SHP77 treated with DMSO at 0.1 percent for 48 hours (cell line): ENCODE measurements around the gene HYKK.
"Not testable (repeated sequence)": the region's sequence is repeated elsewhere in the genome, so short reads cannot be mapped to it uniquely, and the experiment has no call there.

Source experiments
- DNase-seq: peaks from one replicate; lab custom pipeline; 2025; lab: John Stamatoyannopoulos, UW

HYKK gene

DNA sequence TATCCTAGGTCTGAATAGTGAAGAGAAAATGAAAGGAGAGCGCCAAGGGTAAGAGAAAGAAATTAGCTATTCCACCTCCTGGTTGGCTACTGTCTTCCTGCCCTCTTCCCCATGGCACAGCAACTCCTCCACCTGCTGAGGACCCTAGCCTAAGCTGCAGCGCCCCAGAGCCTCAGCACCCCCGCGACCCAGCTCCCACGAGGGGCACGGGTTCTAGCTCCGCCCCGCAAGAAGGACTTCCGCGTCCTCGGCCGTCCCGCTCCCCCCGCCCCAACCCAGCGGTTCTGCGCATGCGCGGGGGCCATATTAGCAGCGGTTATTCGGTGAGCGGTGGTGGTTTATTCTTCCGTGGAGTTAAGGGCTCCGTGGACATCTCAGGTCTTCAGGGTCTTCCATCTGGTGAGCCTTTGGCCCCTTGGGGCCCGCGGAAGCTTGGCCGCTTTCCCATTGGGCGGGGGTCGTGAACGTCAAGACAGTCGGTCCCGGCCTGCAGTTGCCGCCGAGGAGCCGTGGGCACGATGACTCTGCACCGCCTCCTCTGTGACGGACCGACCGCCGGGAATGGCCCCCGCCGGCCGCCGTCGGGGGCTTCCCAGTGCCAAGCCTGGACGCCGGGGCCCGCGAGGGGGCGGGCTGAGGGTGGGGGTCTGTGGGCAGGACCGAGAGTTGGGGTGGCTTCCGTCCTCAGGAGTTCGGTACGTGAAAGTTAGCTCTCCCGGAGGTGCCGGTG is 32.9 kb downstream of the HYKK start, which contains the start of gene PSMA4:
PSMA4 (plus strand) TSS at position 304 of the 730 bp plus-strand sequence. CDS start 1,484 bp downstream, outside the sequence.
- peak; percentile 84 for DNase-seq

DNA sequence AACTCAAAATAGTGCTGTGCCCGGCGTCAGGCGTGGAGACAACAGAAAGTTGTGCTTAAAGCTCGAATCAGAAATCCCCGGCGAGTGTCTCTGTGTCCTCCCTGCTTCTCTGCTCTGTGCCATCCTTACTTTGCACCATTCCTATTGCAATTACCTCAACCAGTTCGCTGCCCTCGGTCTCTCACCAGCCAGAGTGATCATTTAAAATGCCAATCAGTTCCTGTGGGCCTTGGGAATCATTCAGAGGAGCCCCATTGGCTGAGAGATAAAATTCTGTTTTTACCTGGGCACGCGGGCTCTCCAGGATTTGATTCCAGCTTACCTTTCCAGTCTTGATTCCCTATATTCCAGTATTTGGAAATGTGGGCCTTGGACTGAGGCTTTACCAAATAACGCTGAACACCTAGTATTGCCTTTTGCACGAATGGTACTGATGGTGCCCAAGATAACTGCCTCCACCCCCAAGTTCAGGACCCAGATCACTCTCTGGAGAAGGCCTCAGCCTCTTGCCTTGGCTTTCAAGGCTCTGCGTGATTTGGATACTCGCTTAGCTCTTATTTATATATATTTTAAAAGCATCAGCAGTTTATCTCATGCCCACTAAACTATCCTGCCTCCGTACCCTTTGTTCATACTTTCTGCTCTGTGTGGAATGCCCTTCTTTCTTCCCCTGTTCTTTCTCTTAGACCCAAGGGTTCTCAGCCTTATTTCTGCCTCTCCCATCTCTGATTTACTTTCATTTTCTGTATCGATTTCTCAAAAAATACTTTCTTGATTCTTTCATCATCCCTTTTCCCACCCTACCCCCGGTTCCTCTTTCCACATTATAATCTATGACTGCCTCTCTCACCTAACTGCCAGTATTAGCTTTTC is 33.7 kb downstream of the HYKK start:
- DNase-seq = no peak

DNA sequence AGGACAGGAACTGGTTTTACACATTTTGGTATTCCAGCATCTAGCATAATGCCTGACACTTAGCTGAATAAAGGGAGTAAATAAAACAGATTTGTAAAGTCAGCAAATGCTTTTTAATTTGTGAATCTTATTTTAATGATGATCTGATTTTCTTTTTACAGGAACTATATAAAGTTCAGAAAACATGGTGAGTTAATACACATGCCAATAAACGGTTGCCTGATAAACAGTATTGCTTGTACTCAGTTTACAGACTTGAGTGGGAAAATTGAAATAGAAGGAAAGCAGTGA is 34.3 kb downstream of the HYKK start:
- no peak for DNase-seq

DNA sequence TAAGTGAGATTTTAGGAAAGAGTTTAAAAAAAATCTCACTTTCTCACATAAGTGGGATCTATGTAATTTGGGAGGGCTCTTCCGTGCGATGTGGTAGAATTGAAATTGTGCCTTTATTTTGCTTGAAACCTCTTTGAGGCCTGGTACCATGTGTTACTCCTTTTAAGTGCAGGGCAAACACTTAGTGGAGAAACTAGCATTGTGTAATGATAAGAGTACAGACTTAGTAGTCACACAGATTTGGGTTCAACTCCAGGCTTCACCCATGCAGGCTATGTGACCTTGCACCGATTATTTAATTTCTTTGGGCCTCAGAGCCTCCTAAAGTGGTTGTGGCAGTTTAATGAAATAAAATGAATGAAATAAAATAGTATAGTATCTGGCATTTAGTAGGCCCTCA is 35.3 kb downstream of the HYKK start:
- DNase-seq = no peak

DNA sequence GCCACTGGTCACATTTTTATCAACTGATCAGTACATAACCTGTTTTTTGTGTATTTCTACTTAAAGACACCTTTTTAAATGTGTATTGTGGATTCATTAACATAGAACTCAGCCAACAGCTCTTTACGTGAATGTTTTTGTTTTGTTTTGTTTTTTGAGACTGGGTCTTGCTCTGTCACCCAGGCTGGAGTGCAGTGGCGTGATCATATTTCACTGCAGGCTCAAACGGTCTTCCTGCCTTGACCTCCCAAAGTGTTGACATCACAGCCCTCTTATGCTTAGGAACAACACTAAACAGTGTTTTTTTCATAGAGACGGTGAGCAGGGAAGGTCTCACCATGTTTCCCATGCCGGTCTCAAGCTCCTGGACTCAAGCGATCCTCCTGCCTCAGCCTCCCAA is 42.8 kb downstream of the HYKK start:
- DNase-seq = no peak

DNA sequence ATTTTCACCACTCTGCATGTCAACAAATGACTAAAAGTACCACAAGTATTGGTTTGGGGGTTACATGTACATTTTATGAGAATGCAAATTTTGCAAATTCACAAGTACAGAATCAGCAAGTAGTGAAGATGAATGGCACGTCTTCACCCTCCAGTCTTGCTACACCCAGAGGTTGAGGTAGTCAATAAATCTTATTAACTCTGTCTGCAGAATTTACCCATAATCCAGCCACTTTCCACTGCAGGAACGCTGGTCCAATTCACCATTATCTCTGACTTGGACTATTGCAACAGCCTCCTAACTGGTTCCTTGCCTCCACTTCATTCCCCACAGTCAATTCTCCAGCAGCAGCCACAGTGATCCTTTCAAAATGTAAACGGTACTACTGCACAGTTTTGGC is 43.4 kb downstream of the HYKK start:
- no peak for DNase-seq

DNA sequence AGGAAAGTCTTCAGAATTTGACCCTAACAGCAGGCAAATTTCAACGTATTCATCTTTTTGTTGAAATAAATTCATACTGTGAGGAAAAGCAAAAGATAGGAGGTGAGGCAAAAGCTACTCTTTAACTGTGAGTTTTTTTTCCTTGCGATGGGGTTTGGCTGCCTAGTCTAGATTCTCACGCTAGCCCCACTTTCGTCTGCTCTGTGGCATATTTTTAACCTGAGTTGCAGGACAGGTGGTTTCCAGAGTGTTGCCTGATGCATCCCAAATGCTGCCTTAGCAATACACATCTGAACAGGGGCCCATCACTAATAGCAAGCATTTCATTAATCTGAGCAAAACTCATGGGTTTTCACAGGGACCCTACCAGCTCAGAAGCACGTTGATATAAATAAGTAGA is 44.5 kb downstream of the HYKK start:
- no peak for DNase-seq

DNA sequence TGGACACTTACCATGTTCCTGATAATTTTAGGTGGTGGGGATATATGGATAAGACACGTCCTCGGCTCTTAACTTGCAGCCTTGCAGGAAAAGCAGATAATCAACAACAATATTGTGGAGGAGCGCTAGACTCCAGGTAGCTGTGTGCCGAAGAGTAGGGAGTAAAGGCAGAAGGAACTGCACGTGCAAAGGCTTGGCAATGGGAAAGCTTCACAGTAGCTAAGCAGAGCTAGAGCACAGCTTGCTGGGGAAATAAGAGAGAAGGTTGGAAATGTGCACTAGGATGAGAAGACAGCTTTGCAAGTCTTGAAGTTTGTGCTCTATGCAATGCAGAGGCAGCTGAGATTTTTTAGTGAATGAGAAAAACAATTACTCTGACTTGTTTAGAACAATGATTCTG is 45.2 kb downstream of the HYKK start:
- no peak for DNase-seq

DNA sequence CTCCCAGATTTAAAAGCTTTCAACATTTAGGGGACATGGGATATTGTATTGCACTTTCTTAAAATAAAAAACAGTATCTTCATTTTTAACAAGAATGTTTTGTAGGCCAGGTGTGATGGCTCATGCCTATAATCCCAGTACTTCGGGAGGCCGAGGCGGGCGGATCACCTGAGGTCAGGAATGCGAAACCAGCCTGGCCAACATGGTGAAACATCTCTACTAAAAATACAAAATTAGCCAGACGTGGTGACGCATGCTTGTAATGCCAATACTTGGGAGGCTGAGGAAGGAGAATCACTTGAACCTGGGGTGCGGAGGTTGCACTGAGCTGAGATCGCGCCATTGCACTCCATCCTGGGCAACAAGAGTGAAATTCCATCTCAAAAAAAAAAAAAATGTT is 52.8 kb downstream of the HYKK start:
- DNase-seq = not testable (repeated sequence)

DNA sequence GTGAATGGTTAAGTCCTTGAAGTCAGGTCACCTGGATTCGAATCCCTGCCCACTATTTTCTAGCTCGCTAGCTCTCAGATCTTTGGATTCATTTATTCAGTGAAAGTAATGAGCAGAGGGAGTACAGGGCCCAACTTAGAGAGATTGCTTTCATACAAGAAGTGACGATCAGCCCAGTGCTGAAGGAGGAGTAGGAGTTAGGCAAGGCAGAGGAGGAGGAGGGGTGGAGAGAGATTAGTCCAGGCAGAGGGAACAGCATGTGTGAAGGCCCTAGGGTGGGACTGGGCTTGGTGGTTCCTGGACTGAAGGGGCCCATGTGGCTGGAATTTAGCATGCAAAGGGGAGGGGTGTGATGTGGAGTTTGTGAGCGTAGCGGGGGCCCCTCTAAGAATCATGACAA is 54.1 kb downstream of the HYKK start:
- DNase-seq = no peak

DNA sequence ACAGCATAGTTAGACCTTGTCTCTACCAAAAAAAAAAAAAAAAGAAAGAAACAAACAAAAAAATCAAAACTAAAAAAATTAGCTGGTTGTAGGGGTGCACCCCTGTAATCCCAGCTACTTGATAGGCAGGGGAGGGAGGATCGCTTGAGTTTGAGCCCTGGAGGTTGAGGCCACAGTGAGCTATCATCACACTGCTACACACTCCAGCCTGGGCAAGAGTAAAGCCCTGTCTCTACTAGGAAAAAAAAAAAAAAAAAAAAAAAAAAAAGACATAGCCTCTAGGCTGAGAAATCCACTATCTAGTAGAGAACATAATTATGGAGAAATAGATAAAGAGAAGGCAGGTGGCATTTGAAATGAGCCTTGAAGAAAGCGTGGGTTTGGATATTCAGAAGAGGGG is 55.7 kb downstream of the HYKK start:
- no peak for DNase-seq

DNA sequence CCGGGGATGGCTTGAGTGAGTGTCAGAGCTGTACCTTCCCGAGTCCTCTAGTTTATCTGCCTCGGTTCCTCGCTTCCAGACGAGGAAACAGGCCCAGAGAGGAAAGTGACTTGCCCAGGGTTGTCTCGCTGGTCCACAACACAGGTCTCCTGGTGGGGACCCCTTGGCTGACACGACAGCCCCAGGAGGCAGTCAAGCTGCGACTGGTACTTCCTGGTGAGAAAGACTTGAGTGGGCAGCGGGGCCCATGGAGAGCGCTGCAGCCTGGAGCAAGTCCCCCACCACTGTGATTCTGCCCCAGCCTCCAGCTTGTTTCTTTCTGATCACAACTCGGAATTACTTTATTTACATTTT is 57.3 kb downstream of the HYKK start:
- DNase-seq = no peak

DNA sequence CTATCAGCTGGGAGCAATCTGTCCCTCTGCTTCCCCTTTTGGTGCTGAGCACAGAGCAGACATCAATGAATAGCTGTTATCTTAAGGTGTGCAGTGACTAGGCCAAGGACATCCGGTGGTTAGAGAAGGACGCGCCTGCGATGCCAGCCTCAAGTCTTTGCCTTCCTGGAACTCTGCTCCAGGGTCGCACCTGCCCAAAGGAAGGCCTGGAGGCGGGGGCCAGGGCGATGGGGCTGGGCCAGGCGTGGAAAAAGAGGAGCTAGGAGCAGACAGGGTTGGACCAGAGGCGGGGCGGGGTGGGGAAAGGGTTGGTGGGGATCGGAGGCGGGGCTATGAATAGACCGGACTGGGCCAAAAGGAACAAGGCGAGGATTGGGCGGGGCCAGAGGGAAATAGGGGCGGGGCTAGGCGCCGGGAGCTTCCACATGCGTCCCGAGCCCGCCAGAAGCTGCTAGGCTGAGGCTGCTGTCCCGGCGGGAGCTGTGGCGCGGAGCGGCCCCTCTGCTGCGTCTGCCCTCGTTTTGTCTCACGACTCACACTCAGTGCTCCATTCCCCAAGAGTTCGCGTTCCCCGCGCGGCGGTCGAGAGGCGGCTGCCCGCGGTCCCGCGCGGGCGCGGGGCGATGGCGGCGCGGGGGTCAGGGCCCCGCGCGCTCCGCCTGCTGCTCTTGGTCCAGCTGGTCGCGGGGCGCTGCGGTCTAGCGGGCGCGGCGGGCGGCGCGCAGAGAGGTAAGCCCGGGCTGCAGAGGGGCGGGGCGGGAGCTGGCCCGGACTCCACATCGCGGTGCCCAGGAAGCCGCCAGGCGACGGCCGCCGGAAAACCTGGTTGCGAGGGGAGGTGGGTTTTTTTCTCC is 57.9 kb downstream of the HYKK start, which contains the start of gene CHRNA5:
CHRNA5 (plus strand) TSS at position 424 of the 854 bp plus-strand sequence; CDS start at position 624, 200 bp downstream.
- DNase-seq = peak; percentile 87

DNA sequence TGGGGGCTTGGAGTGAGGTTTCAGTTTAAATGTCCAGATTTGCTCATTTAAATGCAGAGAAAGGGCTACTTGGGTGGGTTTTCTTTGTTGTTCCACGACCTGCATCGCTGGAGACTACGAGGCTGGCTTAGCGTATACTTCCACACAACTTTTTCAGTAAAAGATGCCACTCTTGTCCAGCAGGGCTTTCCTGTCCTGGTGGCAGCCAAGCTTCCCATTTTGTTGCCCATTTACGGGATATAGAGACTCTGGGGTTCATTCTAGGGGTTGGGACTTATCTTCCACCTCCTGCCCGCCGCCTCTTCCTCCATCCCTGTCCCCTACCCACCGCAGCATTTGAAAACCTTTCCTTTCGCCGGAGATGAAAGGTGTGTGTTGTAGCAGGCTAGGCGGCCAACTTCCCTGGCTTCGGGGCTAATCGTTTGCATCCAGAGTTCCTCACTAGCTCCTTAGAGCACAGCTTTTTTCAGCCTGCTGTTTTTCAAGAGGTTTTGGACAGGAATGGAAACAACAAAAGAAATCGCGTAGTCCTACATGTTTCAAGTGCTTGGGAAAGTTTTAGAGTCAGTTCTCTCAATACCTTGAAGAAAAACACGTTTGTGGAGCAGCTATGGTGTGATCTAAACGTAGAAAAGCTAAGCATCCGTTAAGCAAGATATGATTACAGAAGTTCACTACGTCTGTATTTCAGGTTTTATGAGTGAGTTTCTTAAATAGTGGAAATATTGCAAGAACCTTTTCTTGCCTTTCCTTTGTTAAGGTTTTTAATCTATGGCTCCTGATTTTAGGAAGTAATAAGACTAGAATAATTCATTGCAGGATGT is 58.8 kb downstream of the HYKK start:
- DNase-seq = no peak

DNA sequence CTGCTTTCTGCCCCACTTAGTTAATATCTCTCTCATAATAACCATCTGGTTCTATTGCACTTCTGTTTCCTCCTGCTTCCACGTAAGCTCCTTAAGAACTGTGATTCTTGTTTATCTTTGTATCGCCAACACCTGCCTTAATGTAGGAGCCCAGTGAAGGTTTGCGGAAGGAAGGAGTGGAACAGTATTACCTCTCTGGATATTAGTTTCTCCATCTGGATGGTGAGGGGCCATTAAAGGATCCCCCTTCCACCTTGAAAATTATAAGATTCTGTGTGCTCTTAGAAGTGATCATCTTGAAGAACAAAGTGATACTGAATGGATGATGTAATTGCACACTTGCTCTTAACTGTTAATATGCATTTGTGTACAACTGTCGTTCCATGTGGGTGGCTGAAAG is 60.2 kb downstream of the HYKK start:
- DNase-seq = no peak

DNA sequence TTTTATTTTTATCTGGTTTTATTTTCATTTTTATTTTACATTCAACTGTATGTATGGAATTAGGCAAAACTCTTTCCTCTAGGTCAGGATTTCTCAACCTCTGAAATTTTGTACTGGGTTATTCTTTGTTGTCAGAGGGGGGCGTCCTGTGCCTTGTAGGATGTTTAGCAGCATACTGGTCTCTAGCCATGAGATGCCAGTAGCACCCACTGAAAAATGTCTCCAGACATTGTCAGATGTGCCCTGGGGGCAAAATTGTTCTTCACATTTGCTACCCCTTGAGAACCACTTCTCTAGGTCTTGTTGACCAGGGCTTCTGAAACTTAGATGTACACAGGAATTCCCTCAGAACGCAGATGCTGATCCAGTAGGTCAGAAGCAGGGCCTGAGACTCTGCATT is 63.3 kb downstream of the HYKK start:
- DNase-seq = no peak

DNA sequence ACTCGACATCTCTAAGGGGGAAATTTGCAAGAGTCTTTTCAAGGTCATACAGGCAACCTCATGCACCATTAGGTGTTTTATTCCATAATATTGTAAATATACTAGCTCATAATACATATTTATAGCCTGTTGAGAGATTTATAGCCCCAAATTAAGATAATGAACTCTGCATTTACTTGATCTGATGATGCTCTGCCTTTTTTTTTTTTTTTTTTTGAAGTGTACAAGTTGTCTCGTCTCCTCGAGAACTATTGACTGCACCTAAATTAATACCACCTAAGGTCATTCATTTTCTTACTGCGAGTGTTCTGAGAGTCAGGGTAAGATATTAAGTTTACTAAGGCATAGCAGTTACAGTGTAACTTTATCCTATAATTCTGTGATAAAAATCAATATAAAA is 64.0 kb downstream of the HYKK start:
- no peak for DNase-seq

DNA sequence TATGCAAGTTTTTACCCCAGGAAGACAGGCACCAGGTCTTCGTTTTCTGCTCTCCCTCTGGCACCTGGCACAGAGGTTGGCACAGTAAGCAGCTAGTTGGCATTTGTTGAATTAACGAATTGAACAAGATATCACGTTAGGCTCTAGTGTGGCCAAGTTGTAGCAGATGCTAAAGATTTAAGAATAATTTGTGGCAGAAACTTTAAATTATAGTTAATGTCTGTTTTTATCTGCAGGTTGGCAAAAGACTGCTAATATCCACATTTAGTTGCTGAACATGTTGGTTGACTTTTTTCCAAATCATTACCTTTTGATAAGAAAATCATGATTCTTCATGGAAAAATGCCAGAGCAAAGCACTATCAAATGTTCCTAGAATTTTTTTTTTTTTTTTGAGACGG is 66.0 kb downstream of the HYKK start:
- DNase-seq = no peak

DNA sequence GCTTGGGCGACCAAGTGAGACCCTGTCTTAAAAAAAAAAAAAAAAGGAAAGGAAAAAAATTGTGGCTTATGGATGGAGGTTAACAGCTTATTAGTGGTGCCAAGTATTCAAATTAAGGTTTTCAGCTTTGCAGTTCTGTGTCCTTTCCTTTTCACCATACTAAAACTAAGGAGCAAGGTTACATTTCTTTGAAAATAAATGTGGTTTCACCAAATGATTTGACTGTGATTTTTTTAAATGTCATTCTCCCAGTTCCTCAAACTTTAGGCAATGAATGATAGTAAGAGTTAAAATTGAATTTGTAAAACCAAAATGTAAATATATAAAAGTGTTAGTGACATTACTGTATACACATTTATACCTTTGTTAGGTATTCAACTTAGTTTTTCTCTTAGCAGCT is 67.6 kb downstream of the HYKK start:
- no peak for DNase-seq
